ENCODE results near the gene RHCG.

The RHCG gene

DNA sequence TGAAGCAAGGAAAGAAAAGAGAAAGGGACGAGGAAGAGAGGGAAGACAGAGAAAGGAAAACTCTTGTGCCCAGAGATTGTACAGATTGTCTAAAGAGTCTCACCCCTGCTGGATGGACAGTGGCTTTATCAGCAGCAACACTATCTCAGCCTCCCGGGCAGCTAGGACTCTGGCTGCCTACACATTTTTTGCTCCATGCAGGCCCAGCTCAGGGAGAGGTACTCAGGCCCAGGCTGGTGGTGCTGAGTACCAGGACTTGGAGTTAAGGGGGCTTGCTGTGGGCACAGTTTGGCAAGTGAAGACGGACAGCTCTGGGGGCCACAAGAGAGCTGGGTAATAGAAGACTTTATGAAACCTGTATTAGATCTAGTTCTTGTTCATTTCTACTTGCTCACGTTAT lies 19.1 kb upstream of the RHCG start:
- no peaks in the 10 kb centered on the region for H3K36me3 Mint-ChIP-seq (ENCODE audit: low read depth)
- no peaks in the 10 kb centered on the region for H3K4me1 Mint-ChIP-seq (ENCODE audit: low read depth)
- H3K27me3 Mint-ChIP-seq (ENCODE audit: low read depth), result peaks cover 11% of the 10 kb centered on the region
- no peak overlapping the region for H3K27ac Mint-ChIP-seq
- H3K4me3 Mint-ChIP-seq, result no peak overlapping the region
- H3K9me3 Mint-ChIP-seq, result no peaks in the 10 kb centered on the region

DNA sequence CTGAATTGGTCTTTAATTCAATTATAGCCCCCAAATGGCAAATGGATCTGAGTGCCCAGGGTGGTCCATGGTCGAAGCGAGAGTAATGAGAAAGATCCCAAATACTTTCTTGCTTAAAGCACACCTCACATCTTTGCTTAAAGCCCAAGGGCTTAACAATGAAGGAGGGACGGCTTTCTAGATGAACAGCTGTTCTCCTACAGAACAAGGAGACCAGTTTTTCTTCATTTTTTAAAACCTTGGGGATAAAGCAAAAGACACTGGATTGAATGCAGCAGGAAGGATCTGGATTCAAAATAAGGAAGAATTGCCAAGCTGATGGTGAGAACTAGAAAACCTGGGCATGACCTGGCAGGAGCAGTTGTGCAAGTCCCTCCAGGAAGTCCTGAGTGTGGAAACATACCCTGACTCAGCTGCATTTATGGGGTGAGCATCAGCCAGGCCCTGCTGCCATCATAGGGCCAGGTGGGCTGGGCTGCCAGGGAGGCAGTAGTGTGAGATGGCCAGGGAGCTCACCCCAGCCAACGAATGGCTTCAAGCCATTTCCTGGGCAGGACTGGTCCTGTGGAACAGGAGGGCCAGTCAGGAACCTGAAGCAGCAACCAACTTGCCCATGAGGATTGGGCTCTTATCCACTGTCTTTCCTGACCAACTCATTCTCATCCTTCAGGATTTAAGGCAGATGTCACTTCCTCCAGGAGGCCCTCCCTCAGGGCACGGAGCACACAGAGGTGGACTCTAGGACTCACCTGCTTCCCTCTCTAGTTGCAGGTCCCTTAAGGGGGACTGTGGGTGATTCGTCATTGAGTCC lies 18.4 kb upstream of the RHCG start:
- Mint-ChIP-seq H3K36me3 (ENCODE audit: low read depth) (no peaks in the 10 kb centered on the region), H3K9me3 (no peaks in the 10 kb centered on the region)

DNA sequence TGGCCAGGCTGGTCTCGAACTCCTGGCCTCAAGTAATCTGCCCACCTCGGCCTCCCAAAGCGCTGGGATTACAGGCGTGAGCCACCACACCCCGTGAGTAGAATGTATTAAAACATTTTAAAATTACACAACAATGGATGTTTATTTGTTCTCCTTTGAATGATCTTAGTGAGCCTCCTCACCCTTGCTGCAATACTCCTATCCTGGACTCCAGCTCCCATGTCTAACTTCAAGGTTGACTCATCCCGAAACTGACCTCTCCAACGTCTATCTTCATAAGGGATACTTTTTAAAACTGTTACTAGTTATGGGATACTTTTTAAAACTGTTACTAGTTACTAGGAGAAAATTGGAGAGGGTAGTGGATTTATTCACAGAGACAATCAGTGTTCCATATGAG lies 17.8 kb upstream of the RHCG start:
- no peak overlapping the region for H3K4me3 Mint-ChIP-seq

More for the DNA sequence above, 18.4 kb upstream of the RHCG start:
- no peaks in the 10 kb centered on the region for H3K4me1 Mint-ChIP-seq (ENCODE audit: low read depth)
- H3K4me3 Mint-ChIP-seq, result no peak overlapping the region
- no peak overlapping the region for H3K27ac Mint-ChIP-seq
- H3K27me3 Mint-ChIP-seq (ENCODE audit: low read depth), result peaks cover 18% of the 10 kb centered on the region

DNA sequence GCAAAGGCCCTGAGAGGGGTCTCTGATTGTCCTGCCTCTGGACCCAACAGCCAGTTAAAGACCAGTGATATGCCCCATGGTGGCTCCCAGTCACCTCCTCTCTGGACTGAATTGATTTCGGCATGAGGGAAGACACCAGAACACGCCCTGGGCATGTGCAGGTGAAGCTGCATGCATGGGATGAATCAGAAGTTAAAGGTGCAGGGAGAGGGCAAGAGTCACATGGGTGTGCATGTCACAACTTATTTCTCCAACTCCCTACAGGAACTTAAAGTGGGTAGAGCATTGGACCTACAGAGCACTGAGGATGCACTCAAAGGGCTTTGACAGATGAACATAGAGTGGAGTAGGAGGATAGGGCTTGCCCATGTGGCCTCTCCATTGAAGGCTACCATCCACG lies 16.9 kb upstream of the RHCG start:
- peaks cover 16% of the 10 kb centered on the region for H3K27me3 Mint-ChIP-seq (ENCODE audit: low read depth)
- no peaks in the 10 kb centered on the region for H3K36me3 Mint-ChIP-seq (ENCODE audit: low read depth)
- no peaks in the 10 kb centered on the region for H3K9me3 Mint-ChIP-seq
- no peak overlapping the region for H3K4me3 Mint-ChIP-seq
- H3K27ac Mint-ChIP-seq, result no peak overlapping the region
- H3K4me1 Mint-ChIP-seq (ENCODE audit: low read depth), result no peaks in the 10 kb centered on the region

More for the DNA sequence above, 17.8 kb upstream of the RHCG start:
- Mint-ChIP-seq H3K36me3 (ENCODE audit: low read depth) (no peaks in the 10 kb centered on the region), H3K9me3 (no peaks in the 10 kb centered on the region), H3K4me1 (ENCODE audit: low read depth) (no peaks in the 10 kb centered on the region), H3K27ac (no peak overlapping the region), H3K27me3 (ENCODE audit: low read depth) (peaks cover 18% of the 10 kb centered on the region)

DNA sequence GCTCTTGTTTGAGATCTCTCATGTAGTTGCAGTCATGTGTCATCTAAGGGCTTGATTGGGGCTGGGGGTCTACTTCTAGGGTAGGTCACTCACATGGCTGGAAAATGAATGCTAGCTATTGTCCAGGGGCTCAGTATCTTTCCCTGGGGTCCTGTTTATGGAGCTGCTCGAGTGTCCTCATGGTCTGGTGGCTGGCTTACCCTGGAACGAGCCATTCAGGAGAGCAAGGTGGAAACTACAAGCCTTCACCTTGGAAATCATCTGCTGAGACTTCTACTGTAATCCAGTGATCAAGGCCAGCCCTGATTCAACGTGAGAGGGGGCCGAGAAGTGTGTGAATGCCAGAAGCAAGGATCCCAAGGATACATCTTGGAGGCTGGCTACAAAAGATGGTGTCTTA lies 16.2 kb upstream of the RHCG start:
- Mint-ChIP-seq H3K4me1 (ENCODE audit: low read depth) (no peaks in the 10 kb centered on the region), H3K27ac (no peak overlapping the region), H3K9me3 (no peaks in the 10 kb centered on the region), H3K4me3 (no peak overlapping the region), H3K27me3 (ENCODE audit: low read depth) (peaks cover 16% of the 10 kb centered on the region), H3K36me3 (ENCODE audit: low read depth) (no peaks in the 10 kb centered on the region)

DNA sequence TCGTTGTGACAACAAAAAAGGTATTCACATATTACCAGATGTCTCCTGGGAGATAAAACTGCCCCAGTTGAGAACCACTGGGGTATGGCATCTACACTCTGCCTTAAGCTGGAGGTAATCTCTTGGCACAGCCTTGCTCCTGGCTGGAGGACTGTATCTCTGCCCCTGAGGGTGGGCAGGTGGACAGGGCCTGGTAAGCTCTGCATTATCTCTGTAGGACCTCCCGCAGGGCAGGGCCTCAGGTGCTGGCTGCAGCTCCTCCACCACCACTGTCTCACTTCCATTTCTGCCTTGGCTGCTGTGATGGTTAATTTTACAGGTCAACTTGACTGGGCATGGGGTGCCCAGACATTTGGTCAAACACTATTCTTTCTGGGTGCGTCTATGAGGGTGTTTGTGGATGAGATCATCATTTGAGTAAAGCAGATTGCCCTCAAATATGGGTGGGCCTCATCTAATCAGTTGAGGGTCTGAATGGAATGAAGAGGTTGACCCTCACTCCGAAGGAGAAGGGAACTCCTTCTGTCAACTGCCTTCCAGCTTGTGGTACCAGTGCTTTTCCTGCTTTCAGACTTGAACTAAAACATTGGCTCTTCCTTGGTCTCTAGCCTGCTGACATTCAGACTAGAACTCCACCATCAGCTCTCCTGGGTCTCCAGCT lies 9.8 kb upstream of the RHCG start:
- H3K9me3 Mint-ChIP-seq, result no peaks in the 10 kb centered on the region
- no peaks in the 10 kb centered on the region for H3K4me1 Mint-ChIP-seq (ENCODE audit: low read depth)
- peaks cover 20% of the 10 kb centered on the region for H3K27me3 Mint-ChIP-seq (ENCODE audit: low read depth)
- no peak overlapping the region for H3K27ac Mint-ChIP-seq
- no peak overlapping the region for H3K4me3 Mint-ChIP-seq
- no peaks in the 10 kb centered on the region for H3K36me3 Mint-ChIP-seq (ENCODE audit: low read depth)

DNA sequence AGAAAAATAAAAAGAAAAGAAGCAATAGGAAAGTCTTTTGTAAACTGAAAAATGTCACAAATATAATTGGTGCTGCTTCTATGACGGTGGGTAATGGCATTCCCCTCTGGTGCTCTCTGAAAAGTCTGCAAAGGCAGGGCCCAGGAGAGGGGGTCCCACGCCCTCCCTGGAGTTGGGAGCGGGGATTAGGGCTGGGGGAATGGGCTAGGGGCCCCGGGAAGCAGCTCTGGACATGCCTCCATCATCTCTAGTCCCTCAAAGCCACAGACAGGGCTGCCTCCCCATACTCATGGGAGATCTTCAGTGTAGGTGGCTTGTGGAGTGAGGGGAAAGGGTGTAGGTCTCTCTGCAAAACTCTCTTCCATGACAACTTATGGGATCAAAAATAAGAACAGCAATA lies 7.8 kb upstream of the RHCG start:
- Mint-ChIP-seq H3K27me3 (ENCODE audit: low read depth) (peaks cover 21% of the 10 kb centered on the region), H3K9me3 (no peaks in the 10 kb centered on the region), H3K4me1 (ENCODE audit: low read depth) (no peaks in the 10 kb centered on the region), H3K4me3 (no peak overlapping the region), H3K36me3 (ENCODE audit: low read depth) (no peaks in the 10 kb centered on the region), H3K27ac (no peak overlapping the region)

DNA sequence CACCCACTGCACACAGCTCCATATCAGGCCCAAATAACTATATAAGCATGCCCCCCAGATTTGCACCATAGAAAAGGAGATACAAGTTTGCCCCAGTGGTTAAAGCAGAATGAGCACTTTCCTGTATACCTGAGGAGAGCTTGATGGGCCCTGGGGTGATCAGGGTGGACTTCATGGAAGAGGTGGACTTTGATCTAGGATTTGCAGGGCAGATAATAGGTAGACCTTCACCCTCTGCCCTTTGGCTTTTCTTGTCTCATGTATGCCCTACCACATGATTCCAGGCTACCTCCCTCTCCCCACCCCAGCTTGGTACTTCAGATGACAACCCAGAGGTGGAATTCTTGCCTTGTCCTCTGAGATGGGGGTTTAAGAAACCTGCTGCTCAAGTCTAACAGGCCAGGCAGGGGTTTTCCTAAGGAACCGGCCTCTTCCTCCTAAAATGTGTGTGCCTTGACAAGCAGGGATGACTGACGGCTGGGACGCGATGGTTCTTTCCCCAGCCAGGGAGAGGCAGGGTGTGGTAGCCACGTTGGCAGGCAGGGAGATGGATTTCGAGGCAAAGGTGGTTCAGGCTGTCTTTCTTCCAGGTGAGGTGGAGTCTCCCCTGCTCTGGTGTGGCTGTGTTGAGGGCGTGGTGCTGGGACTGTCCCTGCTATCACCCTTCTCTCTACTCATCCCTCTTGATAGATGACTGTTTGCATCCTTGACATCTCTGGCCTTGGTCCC lies 6.6 kb upstream of the RHCG start:
- Mint-ChIP-seq H3K27ac (no peak overlapping the region), H3K9me3 (no peaks in the 10 kb centered on the region), H3K36me3 (ENCODE audit: low read depth) (no peaks in the 10 kb centered on the region), H3K4me1 (ENCODE audit: low read depth) (no peaks in the 10 kb centered on the region), H3K4me3 (no peak overlapping the region), H3K27me3 (ENCODE audit: low read depth) (peaks cover 30% of the 10 kb centered on the region)

DNA sequence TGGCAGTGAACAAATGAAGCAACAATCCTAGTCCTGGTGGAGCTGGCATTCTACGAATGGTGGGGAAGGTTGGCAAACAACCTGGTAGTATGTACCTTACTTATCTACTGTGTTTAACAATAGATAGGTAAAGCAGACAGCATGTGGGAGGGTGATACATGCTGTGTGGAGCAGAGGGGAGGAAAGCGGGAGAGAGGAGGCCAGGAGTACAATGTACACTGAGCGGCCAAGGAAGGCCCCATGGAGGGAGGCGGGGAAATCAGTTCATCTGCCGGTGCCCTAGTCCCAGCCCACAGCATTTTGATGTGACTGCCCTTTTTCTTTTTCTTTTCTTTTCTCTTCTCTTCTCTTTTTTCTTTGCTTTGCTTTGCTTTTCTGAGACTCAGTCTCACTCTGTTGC lies 5.3 kb upstream of the RHCG start:
- no peaks in the 10 kb centered on the region for H3K9me3 Mint-ChIP-seq
- H3K4me1 Mint-ChIP-seq (ENCODE audit: low read depth), result no peaks in the 10 kb centered on the region
- no peak overlapping the region for H3K27ac Mint-ChIP-seq
- no peak overlapping the region for H3K4me3 Mint-ChIP-seq
- H3K36me3 Mint-ChIP-seq (ENCODE audit: low read depth), result no peaks in the 10 kb centered on the region
- peaks cover 40% of the 10 kb centered on the region for H3K27me3 Mint-ChIP-seq (ENCODE audit: low read depth)

DNA sequence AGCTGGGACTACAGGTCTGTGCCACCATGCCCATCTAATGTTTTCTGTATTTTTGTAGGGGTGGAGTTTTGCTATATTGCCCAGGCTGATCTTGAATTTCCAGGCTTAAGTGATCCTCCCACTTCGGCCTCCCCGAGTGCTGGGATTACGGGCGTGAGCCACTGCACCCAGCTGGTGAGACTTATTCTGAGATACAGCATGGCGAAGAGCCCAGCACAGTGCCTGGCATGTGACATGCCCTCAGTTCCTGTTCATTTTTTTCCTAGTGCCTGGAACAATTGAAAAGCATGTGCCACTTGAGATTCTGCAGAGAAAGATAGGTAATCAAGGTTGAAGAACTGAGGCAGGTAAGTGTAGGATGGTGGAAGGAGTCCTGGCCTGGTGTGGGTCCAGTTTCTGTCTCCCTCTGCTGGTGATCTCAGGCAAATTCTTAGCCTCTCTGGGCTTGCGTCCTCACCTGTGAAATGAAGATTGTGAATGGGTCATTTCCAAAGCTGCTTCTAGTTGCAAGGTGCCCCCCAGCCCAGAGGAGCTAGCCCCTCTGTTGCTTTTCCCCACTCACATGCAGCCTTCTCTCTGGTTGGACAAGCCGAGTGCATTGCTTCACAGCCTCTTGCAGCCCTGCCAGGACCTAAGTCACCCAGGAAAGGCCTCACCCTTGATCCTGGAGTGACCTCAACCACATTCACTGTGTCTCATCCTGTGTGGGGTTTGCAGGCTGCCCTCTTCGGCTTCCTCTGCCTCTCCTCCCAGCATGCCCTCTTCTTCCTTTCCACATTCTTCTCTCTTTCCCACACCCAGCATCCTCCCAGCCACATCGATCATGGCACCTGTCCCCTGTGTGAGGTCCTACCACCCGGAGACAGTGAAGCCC lies 4.3 kb upstream of the RHCG start:
- H3K27me3 Mint-ChIP-seq (ENCODE audit: low read depth), result peaks cover 44% of the 10 kb centered on the region
- no peaks in the 10 kb centered on the region for H3K4me1 Mint-ChIP-seq (ENCODE audit: low read depth)
- H3K9me3 Mint-ChIP-seq, result no peaks in the 10 kb centered on the region
- no peak overlapping the region for H3K27ac Mint-ChIP-seq
- H3K36me3 Mint-ChIP-seq (ENCODE audit: low read depth), result no peaks in the 10 kb centered on the region
- H3K4me3 Mint-ChIP-seq, result no peak overlapping the region

DNA sequence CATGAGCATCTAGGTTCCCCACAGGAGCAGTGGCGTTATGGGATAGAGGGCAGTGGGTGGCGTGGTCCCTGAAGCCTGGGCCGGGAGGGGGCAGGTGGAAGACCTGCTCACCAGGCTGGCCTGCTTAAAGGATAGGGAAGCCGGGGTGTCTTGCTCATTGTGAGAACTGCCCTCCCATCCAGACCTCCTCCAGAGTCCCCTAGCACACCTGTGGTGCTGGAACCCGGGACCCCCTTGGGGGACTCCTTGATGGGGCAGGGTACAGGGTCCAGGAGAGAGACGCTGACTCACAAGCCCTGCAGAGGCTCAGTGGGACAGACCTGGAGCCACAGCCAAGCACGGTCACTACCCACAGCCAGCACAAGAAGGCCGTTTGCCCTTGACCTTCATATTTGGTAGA lies 2.8 kb upstream of the RHCG start:
- H3K4me3 Mint-ChIP-seq, result no peak overlapping the region
- no peak overlapping the region for H3K27ac Mint-ChIP-seq
- H3K4me1 Mint-ChIP-seq (ENCODE audit: low read depth), result peaks cover 2% of the 10 kb centered on the region
- H3K27me3 Mint-ChIP-seq (ENCODE audit: low read depth), result peaks cover 51% of the 10 kb centered on the region
- H3K36me3 Mint-ChIP-seq (ENCODE audit: low read depth), result no peaks in the 10 kb centered on the region
- H3K9me3 Mint-ChIP-seq, result no peaks in the 10 kb centered on the region

DNA sequence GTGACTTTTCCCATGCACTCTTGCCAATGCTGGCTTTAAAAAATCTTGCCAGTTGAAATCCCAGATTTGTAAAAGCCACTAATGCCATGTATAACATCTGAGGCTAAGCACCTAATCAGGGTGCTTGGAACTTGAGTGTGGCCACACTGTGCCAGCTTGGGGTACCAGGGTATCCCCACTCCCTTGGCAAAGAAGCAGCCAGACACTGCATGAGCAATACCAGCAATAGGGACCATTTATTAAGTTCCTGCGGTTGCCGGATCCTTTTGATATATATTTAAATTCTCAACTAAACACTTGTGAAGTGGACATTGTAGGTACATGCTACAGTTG lies 2.2 kb upstream of the RHCG start:
- Mint-ChIP-seq H3K36me3 (ENCODE audit: low read depth) (no peaks in the 10 kb centered on the region), H3K9me3 (no peaks in the 10 kb centered on the region), H3K27ac (no peak overlapping the region), H3K4me3 (no peak overlapping the region), H3K27me3 (ENCODE audit: low read depth) (peaks cover 56% of the 10 kb centered on the region), H3K4me1 (ENCODE audit: low read depth) (peaks cover 2% of the 10 kb centered on the region)

DNA sequence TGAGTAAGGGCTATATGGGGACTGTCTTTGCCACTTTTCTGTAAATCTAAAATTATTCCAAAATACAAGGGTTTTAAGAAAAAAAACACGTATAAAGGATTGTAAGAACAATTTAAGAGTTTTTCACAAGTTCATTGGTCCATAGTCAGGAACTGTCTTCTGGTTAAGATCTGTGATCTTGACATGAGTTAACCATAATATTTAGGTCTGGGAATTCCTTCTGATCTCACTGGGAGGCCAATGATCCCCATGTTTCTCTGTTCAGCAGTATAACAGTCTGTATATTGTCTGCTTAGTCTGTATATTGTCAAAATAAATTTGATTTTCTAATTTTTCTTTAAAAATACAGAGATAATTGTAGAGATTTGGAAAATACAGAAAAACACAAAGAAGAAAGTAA lies 848 bp upstream of the RHCG start:
- Mint-ChIP-seq H3K27ac (no peak overlapping the region), H3K9me3 (no peaks in the 10 kb centered on the region), H3K36me3 (ENCODE audit: low read depth) (no peaks in the 10 kb centered on the region), H3K4me1 (ENCODE audit: low read depth) (peaks cover 2% of the 10 kb centered on the region), H3K4me3 (no peak overlapping the region), H3K27me3 (ENCODE audit: low read depth) (peaks cover 56% of the 10 kb centered on the region)

DNA sequence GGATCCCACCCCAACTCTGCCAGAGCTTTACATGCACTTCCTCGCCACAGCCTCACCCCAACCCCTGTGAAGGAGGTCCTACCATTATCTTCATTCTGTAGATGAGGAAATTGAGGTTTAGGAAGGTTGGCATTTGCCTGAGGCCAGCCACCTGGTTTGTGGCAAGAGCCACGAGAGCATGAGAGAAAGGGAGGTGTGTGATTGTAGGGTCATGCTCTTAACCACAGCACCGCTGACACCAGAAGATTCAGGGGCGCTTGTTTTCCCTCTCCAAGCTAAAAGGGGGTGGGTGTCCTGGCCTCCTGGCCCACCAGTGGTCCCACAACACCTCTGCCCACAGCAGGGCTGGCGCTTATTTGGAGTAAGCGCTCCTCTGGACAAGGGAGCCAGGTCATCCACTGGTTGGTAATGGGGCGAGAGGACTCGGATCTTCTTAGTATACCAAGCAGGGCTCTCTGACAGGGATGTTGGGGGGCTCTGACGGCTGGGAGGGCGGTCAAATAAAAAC lies 691 bp downstream of the RHCG start:
- Mint-ChIP-seq H3K27ac (no peak overlapping the region), H3K4me3 (no peak overlapping the region), H3K36me3 (ENCODE audit: low read depth) (no peaks in the 10 kb centered on the region), H3K4me1 (ENCODE audit: low read depth) (peaks cover 2% of the 10 kb centered on the region), H3K27me3 (ENCODE audit: low read depth) (peaks cover 50% of the 10 kb centered on the region), H3K9me3 (no peaks in the 10 kb centered on the region)
